Adipocyte (in vitro differentiated cells): ENCODE data around the gene ZNF3.
A peak's percentile ranks its signal among the peaks of the same experiment; 100 is the strongest.

Experiments
- DNase-seq: peaks from one replicate; pipeline ENCODE4 v3.0.0-alpha.2; 2015; ENCODE audit warnings: low read depth
- H3K27me3 ChIP-seq: replicated peaks from 2 replicates; pipeline ENCODE4 v1.7.0; 2013; ENCODE audit warnings: mild to moderate bottlenecking, low read length, moderate library complexity; ENCODE audit not compliant: control insufficient read depth, insufficient read depth
- H3K36me3 ChIP-seq: 2 replicates; pipeline ENCODE4 v1.7.0; 2013; ENCODE audit warnings: low read length, mild to moderate bottlenecking, moderate library complexity; ENCODE audit not compliant: control insufficient read depth, insufficient read depth, severe bottlenecking
- H3K4me1 ChIP-seq: 2 replicates; pipeline ENCODE4 v1.7.0; 2013; ENCODE audit warnings: mild to moderate bottlenecking, low read length, moderate library complexity; ENCODE audit not compliant: control insufficient read depth, insufficient read depth
- H3K4me3 ChIP-seq: 2 replicates; pipeline ENCODE4 v1.7.0; 2013; ENCODE audit warnings: mild to moderate bottlenecking, low read length, moderate library complexity
- H3K9ac ChIP-seq: 2 replicates; pipeline ENCODE4 v1.7.0; 2013; ENCODE audit warnings: mild to moderate bottlenecking, low read length, moderate library complexity
- H3K9me3 ChIP-seq: 2 replicates; pipeline ENCODE4 v1.7.0; 2013; ENCODE audit warnings: mild to moderate bottlenecking, low read length, moderate library complexity; ENCODE audit not compliant: control insufficient read depth

ZNF3 gene

DNA sequence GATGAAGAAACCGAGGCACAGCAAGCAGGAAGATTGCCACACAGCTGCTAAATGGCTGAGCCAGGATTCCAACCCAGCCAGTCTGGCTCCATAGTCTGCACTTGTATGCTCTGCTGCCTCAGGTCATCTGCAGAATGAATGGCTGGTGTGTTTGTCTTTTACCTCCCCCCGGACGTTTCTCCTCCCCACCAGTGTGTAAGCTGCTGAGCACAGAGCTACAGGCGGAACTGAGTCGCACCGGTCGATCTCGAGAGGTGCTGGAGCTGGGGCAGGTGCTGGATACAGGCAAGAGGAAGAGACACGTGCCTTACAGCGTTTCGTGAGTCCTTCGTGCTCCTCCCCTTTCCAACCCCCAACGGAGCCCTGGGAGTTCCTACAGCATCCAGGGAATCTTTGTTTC is 40.5 kb upstream of the ZNF3 start:
- H3K36me3 ChIP-seq: peaks cover 4% of the 10 kb centered on the region
- no peaks in the 10 kb centered on the region for H3K9me3 ChIP-seq
- H3K4me3 ChIP-seq: no peak overlapping the region
- H3K4me1 ChIP-seq: peaks cover 17% of the 10 kb centered on the region
- no peak for DNase-seq
- H3K9ac ChIP-seq: no peak overlapping the region
- H3K27me3 ChIP-seq: no peaks in the 10 kb centered on the region

DNA sequence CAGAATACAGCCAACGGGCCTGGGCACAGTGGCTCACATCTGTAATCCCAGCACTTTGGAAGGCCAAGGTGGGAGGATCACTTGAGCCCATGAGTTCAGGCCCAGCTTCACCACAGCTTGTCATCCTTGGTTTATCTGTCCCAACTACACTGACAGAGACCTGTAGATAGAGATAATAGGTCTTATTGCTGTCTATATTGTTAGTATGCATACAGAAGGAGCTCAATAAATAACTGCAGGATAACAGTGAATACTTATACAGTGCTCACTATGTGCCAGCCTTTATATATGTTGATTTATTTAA is 39.2 kb upstream of the ZNF3 start:
- peak overlapping the region; percentile 92 for H3K4me3 ChIP-seq
- no peaks in the 10 kb centered on the region for H3K9me3 ChIP-seq
- peaks cover 13% of the 10 kb centered on the region for H3K4me1 ChIP-seq
- peaks cover 4% of the 10 kb centered on the region for H3K36me3 ChIP-seq
- no peak for DNase-seq
- H3K9ac ChIP-seq: peak overlapping the region; percentile 92
- H3K27me3 ChIP-seq: no peaks in the 10 kb centered on the region

DNA sequence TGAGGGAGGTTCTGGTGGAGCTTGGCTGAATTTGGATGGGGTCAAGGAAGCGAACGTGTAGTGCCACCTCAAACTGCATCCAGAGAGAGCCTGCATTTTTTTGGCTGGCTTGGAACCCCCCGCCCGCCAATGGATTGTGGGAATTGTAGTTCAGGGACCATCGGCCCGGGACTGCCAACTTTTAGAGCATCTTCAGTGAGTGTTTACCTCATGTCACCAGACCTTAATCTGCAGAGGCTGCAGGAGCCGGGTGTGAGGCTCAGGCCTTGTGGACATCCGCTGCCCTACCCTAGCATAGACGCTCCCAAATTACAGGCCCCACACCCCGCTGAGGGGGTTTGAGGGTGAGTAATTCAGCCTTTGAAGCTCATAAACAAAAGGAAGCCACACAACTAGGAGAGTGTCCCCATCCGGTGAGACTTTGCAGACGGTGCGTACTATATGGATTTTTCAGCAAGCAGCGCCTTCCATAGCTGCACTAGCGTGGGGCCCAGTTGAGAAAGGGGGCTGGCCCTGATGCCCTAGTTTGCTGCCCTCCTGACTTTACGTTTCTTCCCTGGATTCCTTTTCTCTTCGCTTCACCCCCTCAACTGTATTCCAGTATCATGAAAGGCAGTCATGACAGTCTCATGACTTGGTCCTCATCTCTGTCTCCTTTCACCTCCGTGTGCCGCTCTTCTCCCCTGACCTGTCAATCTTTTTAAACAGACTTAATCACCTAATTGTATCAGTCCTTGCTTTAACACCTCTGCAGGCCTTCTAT is 38.6 kb upstream of the ZNF3 start:
- Histone ChIP-seq H3K9ac (peak overlapping the region; percentile 92), H3K36me3 (peaks cover 4% of the 10 kb centered on the region), H3K9me3 (no peaks in the 10 kb centered on the region), H3K27me3 (no peaks in the 10 kb centered on the region), H3K4me3 (peak overlapping the region; percentile 92), H3K4me1 (peaks cover 13% of the 10 kb centered on the region)
- peak; percentile 79 for DNase-seq

DNA sequence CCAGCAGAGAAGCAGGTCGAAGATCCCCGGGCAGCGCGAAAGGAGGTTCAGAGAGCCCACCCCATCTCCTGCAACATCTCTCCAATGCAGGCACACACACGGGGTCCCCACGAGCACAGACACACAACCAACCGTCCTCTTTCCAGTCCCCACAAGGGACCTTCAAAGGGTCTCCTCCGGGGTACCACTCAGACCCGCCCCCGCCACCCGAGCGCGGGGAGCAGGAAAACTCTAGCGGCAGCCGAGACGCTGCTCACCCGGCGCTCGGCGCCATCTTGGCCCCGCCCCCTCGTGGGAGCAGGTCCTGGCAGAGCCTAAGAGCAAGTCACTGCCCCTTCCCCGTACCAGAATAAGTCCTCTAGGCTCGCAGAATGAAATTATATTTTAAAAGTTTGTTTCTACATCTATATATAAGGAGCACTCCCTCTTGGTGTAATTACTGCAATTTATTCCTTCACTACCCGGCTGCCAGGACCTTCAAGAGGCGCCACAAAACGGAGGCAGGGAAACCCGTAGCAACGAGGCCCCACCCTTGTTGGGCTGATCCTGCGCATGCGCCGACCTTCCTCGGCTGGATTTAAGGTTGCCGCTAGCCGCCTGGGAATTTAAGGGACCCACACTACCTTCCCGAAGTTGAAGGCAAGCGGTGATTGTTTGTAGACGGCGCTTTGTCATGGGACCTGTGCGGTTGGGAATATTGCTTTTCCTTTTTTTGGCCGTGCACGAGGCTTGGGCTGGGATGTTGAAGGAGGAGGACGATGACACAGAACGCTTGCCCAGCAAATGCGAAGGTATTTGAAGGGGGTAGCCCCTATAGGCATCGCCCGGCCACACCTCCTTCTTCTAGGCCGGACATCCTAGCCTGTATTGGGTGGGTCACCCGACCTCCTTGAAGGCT is 37.8 kb upstream of the ZNF3 start, which contains the start of the genes CNPY4 and TAF6:
CNPY4 (plus strand) TSS at position 563 of the 898 bp plus-strand sequence; CDS start at position 674, 111 bp downstream.
TAF6 (minus strand) TSS at position 287 of the 898 bp plus-strand sequence. CDS start 5,149 bp downstream, outside the sequence.
- peak within 1 kb of the TSS; percentile 92 for H3K9ac ChIP-seq
- H3K36me3 ChIP-seq: no peaks in the 10 kb centered on the region

DNA sequence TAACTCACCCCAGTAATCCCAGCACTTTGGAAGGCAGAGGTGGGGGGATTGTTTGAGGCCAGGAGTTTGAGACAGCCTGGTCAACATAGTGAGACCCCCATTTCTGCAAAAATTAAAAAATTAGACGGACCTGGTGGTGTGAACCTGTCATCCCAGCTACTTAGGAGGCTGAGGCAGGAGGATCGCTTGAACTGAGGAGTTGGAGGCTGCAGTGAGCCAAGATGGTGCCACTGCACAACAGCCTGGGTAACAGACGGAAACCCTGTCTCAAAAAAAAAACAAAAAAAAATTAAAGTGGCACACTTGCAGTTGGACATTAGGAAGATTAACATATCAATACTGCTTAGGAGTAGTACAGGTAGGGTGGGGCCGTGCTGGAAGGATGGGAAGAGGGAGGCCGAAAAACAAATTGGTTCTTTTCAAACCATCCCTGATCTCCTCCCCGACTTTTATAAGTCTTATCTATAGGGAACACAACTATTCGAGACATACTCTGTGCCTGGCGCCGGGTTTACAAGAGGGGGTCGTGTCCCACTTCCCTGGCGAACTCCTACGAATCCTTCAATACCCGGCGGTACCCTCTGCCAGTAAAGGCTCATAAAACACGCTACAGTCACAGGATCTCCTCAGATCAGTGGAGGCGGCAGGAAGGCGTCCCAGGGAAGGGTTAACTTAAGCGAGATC is 37.0 kb upstream of the ZNF3 start:
- H3K27me3 ChIP-seq: no peaks in the 10 kb centered on the region
- peaks cover 6% of the 10 kb centered on the region for H3K36me3 ChIP-seq
- no peak for DNase-seq
- peak overlapping the region; percentile 92 for H3K9ac ChIP-seq
- H3K9me3 ChIP-seq: no peaks in the 10 kb centered on the region
- peak overlapping the region; percentile 92 for H3K4me3 ChIP-seq
- H3K4me1 ChIP-seq: peaks cover 13% of the 10 kb centered on the region

More for the DNA sequence above, 37.8 kb upstream of the ZNF3 start, which contains the start of the genes CNPY4 and TAF6:
- DNase-seq: peak; percentile 98
- H3K4me1 ChIP-seq: peaks cover 13% of the 10 kb centered on the region
- no peaks in the 10 kb centered on the region for H3K9me3 ChIP-seq
- H3K4me3 ChIP-seq: peak within 1 kb of the TSS; percentile 92
- no peaks in the 10 kb centered on the region for H3K27me3 ChIP-seq

DNA sequence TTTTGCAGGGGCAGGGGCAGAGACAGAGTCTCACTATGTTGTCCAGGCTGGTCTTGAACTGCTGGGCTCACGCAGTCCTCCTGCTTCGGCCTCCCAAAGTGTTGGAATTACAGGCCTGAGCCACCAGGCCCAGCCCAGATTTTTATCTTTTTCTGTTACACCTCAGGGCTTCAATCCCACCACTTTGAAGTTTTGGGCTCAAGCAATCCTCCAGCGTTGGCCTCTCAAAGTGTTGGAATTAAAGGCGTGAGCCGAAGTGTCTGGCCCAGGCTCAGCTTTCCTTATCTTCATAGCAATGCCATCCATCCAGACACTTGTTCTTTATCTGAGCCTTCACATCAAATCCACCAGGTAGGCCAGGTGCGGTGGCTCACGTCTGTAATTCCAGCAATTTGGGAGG is 33.5 kb upstream of the ZNF3 start:
- DNase-seq: no peak
- H3K36me3 ChIP-seq: peaks cover 22% of the 10 kb centered on the region

DNA sequence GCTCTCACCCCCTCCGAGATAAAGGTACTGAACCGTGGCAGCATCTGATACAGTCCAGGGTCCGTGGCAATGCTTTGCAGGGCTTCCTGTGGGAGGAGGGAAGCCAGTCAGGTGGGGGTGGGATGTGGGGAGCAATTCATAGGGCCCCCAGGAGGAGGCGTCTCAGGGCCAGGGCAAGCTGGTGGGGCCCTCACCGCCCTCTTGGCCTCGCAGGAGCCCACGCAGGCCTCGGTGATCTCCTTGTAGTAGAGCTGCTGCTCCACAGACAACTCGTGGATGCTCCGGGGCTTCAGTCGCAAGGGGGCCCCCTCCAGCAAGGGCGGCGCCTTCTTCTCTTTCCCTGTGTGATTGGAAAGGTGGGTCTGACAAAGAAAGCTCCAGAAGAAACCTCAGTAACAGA is 30.4 kb upstream of the ZNF3 start:
- H3K4me3 ChIP-seq: no peak overlapping the region
- no peak overlapping the region for H3K9ac ChIP-seq
- no peak for DNase-seq
- H3K36me3 ChIP-seq: peaks cover 48% of the 10 kb centered on the region
- no peaks in the 10 kb centered on the region for H3K9me3 ChIP-seq
- H3K27me3 ChIP-seq: no peaks in the 10 kb centered on the region
- no peaks in the 10 kb centered on the region for H3K4me1 ChIP-seq

More for the DNA sequence above, 33.5 kb upstream of the ZNF3 start:
- Histone ChIP-seq H3K4me3 (no peak overlapping the region), H3K4me1 (peaks cover 5% of the 10 kb centered on the region), H3K9ac (no peak overlapping the region), H3K9me3 (no peaks in the 10 kb centered on the region), H3K27me3 (no peaks in the 10 kb centered on the region)

DNA sequence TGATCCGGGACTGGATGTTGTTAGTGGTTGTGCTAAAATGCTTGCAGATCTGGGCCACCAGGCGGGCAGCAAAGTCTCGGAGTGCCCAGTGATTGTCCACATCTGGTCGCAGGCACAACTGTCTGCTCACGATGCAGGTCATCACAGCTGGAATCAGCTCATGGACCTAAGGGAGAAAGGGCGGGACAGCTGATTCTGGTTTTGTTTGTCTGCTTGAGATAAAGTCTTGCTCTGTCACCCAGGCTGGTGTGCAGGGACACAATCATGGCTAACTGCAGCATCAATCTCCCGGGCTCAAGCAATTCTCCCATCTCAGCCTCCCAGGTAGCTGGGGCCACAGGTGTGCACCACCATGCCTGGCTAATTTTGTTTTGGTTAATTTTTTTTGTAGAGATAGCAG is 29.6 kb upstream of the ZNF3 start:
- Histone ChIP-seq H3K9ac (no peak overlapping the region), H3K4me1 (no peaks in the 10 kb centered on the region), H3K9me3 (no peaks in the 10 kb centered on the region), H3K27me3 (no peaks in the 10 kb centered on the region), H3K36me3 (peaks cover 53% of the 10 kb centered on the region), H3K4me3 (no peak overlapping the region)
- DNase-seq: no peak

DNA sequence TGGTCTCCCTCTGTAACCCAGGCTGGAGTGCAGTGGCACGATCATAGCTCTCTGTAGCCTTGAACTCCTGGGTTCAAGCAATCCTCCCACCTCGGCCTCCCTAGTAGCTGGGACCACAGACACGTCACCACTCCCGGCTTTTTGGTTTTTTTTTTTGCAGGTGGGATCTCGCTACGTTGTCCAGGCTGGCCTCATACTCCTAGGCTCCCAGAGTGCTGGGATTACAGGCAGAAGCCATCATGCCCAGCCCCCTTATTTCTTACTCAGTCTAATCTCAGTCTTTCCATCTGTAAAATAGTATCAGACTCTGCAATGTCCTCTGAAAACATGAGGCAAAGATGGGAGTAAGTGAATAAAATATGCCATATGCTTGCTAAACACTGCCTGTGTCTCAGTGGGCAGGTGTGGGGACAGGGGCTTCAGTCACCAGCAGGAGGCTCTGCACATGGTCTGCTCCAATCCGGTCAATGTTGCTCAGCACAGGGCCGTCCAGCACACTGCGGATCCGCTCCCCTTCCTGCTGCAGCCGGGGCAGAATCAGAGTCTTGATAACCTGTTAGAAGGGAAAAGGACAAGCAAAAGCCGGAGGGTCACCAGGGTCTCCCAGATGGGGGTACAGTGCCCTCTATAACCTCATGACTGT is 28.1 kb upstream of the ZNF3 start:
- H3K36me3 ChIP-seq: peaks cover 60% of the 10 kb centered on the region
- no peaks in the 10 kb centered on the region for H3K4me1 ChIP-seq
- no peaks in the 10 kb centered on the region for H3K27me3 ChIP-seq

DNA sequence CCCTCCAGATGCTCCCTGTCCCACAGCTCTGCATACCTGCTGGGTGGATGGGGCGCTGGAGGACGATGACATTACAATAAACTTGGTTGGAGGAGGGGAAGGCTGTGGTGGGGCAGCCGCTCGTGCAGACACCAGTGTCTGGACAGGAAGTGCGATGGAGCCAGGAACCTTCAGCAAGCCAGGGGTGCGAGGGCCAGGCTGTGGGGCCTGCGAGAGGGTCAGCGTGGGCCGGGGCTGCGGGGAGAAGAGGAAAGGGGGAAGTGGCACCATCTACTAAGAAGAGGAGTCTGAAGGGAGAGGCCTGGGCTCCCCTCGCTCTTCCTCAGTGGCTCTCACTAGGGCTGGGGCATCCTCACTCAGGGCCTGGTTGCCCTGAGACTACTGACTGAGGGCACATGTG is 26.4 kb upstream of the ZNF3 start:
- no peak for DNase-seq
- Histone ChIP-seq H3K36me3 (peaks cover 52% of the 10 kb centered on the region), H3K9ac (no peak overlapping the region)

More for the DNA sequence above, 28.1 kb upstream of the ZNF3 start:
- DNase-seq: no peak
- H3K4me3 ChIP-seq: no peak overlapping the region
- H3K9me3 ChIP-seq: no peaks in the 10 kb centered on the region
- no peak overlapping the region for H3K9ac ChIP-seq

More for the DNA sequence above, 26.4 kb upstream of the ZNF3 start:
- Histone ChIP-seq H3K27me3 (no peaks in the 10 kb centered on the region), H3K4me3 (no peak overlapping the region), H3K9me3 (no peaks in the 10 kb centered on the region), H3K4me1 (no peaks in the 10 kb centered on the region)
